Lower leg skin (tissue), 3 donors: ENCODE measurements around the gene LTF.
A peak's percentile ranks its signal among the peaks of the same experiment; 100 is the strongest.

Experiments used
- CTCF ChIP-seq, 3 donors: fragments of 450-650 bp; IDR thresholded peaks; one replicate each; pipeline ENCODE4 v1.5.1; 2016; ENCODE audit warnings: antibody characterized with exemption in 3 of 3, mild to moderate bottlenecking in 3 of 3, moderate library complexity in 2 of 3
- POLR2A ChIP-seq, 2 donors: fragments of 450-650 bp; IDR thresholded peaks; one replicate each; pipeline ENCODE4 v1.6.1; 2016 to 2017; ENCODE audit warnings: antibody characterized with exemption in 2 of 2, mild to moderate bottlenecking in 1 of 2, moderate library complexity in 1 of 2

- TF ChIP-seq CTCF (IDR thresholded peaks at IDR 0.05): peak in 1 of 3 donors; percentile 94
- TF ChIP-seq POLR2A (IDR thresholded peaks at IDR 0.05): no peak
These were observed 24.1 kb upstream of the LTF start for GRCh38 chr3:46488735-46489361.
